NCI-H69 (cell line): ENCODE data around the gene HLF.

Experiments
- DNase-seq: peaks from one replicate; lab custom pipeline; 2025; lab: John Stamatoyannopoulos, UW

The HLF gene

DNA sequence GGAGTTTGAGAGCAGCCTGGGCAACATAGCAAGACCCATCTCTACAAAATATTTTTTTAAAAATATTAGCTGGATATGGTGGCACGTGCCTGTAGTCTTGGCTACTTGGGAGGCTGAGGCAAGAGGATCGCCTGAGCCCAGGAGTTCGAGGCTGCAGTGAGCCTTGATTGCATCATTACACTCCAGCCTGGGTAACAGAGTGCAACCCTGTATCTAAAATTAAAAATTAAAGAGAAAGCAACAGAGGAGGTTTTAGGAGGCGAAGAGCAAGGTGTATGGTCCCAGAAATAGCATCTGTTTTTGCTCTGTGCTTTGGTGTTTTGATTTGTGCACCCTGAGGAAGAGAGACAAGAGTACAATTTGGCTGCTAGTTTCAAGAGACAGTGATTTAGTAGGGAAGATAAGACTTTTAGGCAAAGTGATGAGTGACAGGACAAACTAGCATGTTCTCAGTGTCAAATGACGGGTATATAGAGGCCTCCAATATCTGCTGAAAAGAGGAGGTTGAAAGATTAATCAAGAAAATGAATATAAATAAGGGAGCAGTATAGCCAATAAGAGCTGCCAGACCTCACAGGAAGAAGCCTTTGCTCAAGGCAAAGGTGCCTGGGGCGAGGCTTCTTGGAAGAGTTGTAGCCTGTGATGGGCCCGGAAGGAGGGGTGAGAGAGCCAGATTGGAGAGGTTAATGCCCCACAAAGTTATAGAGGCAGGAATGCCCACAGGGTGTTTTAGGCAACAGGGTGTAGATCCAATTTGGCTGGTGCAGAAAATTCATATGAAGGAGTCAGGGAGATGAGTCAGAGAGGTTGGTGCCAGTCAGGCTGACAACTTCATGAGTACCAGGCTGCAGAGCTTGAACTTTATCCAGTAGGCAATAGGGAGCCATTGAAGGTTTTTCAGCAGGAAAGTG lies 11.4 kb downstream of the HLF start:
- peak; percentile 5 for DNase-seq

DNA sequence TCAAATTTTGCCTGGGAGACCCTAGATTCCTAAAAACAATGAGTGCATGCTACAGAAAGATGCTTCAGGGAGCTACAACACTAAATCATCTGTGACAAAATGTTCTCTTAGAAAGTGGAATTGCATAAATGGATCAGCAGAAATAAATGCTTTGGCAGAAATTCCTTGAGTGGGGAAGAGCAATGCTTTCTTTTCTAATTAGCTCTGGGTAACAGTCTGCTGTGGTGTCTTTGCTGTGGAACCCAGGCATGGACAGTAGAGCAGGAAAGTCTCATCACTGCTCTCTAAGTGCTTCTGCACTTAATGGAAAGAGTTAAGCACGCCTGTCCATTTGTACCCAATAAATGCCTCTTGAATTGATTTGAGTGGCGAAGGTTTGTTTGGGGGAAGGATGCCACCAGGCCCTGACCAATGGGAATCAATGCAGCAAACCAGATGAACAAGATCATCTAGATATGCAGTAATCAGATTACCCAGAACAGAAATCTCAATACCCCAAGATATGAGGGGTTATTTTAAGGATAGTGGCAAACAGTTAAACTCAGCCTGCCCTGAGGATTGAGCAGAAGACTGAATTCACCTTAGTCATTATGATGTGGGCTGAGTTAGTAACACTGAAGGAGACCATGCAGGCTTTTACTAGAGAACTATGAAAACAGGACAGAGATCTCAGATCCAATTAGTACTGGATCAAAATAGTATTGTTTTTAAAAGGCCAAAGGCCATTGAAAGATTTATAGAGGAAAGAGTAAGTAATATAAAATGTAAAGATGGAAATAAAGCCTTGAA lies 13.6 kb downstream of the HLF start:
- DNase-seq = no peak

DNA sequence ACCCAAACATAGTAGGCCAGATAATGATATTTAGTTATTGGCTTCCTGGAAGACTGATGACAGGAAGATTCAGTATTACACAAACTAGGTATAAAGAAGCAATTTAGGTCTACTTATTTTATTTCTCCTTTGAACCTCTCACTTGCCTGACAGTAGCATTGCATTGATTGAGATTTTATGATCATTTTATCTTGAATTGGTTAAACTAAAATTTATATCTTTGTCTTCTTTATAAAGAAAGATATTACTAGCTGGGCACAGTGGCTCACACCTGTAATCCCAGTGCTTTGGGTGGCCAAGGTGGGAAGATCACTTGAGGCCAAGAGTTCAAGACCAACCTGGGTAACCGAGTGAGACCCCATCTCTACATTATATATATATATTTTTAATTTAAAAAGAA lies 14.4 kb downstream of the HLF start:
- DNase-seq = no peak

DNA sequence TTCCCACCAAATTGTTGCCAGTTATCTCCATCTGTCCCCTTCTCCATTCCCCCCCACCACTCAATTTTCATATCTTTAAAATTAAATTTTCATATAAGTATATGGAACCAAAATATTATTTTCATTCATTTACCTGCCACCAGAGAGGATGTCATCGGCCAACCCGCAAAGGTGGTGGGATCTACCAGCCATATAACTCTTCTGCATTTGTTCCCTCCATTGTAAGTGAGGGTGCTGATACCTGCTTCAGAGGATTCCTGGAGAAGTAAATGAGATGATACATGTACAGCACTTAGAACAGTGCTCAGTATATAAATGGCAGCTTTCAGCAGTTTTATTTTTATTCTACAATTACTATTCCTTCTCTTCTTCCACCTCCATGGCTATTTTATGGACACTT lies 15.0 kb downstream of the HLF start:
- no peak for DNase-seq

DNA sequence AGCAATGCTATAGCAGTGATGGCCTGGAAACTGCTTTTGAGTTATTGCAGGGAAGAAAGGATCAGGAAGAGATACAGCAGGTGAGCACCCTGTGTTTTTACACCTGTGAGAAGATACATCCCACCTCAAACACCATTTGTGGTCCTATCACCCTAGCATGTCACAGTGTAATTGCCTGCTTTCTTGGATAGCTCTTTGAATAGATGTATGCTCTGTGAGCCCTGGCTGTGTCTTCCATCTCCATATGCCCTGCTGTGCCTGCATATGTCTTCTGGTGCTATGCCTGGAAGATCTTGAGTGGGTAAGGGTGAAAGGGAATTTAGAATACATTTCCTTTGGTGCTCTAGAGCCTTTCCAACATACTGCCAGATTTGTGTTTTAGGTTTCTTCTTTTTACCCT lies 15.5 kb downstream of the HLF start:
- DNase-seq = no peak

DNA sequence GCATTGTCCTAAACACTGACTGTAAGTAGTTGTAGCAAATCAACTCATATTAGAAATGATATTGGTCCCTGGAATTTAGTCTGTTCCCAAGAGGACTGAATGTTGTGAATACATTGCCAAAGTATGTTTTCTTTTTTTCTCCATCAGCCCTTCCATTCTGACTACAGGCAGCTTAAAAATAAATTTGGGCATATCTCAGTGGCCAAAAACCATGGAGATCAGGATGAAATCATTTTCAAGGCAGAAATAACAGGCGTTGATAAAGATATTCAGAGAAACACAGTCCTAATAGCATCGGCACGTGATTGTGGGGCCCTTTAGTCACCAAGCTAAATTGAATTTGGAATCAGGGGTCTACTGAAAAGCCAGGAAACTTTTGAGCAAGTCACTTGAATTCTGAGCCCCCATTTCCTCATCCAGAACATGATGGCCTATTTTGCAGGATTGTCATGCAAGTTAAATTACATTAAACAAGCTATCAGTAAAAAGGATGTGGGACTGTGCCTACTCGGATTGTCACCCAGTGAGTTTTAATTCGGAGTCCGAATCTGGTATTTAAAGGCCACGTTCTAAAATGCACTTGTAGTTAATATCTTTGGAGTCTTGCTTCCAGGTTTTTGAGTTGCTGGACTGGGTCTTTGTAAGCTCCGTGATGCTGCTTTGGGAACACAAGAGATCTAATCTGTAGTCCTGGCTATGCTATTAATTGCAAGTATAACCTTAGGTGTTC lies 17.1 kb downstream of the HLF start:
- no peak for DNase-seq

DNA sequence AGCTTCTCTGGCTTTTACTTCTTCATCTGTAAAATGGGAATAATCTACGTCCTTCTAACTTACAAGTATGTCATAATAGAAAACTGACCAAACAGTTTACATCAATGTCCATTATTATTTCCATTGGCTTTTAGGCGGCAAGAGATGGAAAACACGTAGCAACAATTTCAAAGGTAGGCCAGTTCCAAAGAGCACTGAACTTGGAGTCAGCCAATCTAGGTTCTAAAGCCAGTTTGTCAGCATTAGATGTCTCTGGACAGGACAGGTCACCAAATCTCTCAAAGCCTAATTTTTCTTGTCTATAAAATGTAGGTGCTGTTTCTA lies 17.6 kb downstream of the HLF start:
- no peak for DNase-seq

DNA sequence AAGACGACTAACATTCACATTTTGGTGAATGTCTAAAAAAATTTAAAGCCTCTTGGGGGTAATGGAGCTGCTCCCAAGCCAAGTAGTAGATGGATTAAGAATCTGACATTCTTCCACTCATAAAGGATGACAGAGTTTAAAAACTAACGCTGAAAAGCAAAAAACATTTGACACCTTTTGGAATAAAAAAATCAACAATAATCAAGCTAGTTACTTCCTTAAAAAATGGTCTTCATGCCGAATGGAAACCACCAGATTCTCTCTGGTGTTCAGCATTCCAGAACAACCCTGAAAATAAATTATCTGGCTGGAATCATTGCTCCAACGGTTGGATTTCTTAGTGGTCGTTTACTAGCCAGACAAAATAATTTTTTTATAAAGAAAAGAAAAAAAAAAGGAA lies 18.0 kb downstream of the HLF start:
- DNase-seq = no peak

DNA sequence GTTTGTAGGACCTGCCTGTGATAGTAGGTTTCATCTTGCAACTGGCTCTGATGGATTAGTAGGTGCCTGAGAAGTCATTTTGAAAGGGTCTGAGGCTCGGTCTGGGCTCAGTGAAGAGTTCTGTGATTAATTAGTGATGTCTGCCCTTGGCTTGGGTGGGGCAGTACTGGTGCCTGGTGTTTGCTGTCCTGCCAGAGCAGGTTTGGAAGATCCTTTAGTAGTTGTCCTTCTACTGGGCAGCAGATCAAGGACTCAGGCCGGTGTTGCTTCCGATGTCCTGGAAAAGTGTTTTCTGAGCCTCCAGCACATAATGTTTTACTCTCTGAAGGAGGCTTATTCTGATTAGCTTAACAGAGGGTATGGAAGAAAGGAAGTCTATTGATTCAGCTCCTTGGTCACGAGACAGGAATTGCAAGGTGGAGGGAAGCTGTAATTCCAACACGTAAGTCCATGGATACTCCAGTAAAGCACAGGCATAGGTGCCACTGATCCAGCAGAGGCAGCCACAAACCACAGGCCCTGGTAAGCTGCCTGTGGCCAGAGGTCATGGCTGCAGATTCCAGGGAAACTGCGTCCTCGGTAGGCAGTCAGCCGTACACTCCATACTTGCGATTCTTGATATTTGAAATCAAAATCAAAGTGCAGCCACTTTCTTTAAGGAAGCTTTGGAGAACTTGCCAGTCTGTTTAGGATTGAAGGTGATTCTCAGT lies 18.7 kb downstream of the HLF start:
- DNase-seq = no peak

DNA sequence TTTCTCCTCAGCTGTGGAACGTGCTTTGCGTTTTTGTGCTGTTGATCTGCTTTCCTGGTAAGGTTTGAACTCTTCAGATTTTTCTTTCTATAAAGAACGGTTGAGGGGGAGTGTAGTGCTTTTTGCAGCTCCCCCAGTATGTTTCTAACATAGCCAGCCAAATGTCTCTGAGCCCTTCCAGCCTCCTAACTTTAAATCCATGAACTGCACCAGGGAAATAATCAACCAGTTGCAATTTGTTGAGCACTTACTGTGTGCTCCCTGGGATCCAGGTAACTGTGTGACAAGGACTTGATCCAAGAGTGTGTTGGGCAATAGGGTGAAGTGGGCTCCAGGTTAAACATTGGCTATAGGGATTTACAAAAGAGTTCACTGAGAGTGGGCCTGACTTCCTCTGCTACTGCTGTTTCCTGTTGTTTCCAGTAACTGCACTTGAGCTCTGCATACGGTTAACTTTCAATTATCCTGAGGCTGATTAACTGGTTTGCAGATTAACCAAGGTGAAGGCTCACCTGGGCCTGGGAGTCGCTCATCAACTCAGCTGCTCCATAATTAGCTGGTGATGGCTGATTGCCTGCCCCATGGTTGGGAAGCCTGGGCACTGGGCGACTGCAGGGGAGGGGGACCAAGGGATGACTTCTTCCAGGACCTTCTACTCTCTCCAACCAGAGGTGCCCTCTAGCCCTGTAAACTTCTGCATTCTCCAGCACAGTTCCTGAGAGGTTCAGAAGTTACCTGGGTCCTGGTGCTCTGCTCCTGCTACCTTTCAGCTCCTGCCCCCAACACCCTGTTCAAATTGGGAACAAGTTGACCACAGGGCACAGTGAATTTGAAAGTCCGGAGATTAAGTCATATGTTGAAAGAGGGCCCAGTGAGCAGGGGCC lies 19.5 kb downstream of the HLF start:
- DNase-seq = no peak

DNA sequence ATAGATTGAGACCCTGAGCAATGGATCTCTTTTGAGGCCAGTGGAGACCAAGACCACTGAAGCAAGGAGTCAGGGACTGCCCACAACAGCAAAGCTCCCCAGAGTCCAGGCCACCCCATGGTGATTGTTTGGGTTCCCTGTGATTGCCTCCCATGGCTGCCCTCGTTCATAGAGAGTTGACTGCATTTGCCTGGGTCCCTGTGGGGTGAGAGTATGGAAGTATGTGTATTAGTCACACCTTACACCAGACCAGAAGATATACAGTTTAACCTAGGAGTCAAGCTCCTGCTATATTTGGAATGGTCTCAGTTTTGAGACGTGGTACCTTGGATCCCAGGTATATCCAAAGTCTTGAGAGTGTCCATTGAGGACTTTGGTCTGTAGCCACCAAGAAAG lies 20.2 kb downstream of the HLF start:
- no peak for DNase-seq

DNA sequence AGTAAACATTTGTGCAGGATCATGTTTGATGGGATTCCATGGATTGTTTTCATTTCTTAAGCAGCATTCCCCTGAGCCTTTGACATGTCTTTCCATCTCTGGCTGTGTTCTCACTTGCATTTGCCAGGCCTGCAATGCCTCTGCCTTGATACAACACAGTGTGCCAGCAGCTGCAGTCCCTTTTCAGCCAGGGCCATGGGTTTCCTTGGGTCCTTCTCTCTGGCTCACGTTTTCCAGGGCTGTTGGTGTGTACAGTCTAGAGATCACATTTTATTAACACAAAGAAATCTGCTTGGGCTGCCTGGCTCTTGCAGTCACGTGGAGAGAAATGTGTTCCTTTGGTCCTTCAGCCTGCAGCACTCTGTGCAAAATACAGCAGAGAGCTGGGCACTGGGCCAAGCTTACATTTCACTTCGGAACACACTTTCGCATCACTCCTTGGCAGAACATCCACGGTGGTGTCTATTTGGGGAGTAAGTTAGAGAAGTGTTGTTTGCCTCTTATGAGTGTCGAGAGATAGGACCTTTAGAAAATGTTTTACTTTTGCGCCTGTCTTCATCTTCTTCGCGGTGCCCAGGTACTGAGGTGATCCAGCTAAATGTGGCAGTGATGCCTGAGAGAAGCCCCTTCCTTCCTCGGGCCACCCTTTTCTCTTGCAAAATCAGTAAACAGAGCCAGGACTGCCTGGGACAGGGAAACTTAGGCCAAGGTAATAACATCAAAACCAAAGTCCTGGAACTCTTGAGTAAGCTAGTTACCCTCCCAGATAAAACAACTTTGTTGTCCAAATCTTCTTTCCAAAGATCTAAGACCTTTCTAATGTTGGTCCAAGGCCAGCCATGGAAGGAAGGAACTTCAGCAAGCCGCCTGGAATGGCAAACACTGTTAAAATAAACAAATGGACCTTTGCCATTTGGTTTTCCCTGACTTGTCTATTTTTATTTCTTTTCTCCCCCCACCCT lies 20.9 kb downstream of the HLF start:
- DNase-seq = peak; percentile 26

DNA sequence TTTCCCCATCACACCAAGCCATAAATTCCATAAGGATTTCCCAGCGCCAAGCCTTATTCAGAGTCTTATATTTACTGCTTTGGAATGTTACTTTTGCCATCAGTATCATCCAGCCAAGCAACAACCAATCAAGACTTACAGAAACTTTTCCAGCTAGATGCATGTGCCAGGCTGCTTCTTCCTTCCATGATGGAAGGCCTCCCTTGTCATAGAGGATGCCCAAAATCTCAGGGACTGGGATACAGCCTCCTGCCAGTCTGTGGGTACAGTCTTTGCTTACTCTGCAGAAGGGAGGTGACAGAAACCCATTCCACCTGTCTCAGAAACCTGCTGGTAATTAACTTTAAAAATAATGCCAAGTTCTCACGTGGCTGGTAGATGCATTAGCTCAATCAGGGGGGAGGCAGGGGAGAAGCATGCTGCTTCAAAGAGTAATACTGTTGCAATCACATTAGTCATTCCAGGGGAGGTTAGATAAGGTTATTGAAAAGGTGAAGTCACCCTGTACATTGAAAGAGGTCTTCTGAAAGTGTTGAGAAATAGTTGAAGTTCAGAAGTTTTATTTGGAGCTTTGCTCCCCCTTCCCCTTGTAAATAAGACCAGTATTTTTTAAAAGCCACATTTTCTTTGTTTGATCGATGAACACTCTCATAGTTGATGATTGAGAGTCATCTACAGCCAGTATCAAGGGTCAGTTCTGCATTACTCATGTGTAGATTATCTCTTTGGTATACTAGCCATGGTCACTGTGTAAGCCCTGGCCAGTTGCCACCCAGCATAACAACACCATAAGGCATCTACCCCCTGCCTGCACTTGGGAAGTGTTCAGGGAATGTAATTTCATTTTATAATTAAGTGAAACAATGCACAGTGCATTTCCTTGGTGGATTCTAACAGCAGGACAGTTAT lies 22.2 kb downstream of the HLF start:
- peak; percentile 39 for DNase-seq

DNA sequence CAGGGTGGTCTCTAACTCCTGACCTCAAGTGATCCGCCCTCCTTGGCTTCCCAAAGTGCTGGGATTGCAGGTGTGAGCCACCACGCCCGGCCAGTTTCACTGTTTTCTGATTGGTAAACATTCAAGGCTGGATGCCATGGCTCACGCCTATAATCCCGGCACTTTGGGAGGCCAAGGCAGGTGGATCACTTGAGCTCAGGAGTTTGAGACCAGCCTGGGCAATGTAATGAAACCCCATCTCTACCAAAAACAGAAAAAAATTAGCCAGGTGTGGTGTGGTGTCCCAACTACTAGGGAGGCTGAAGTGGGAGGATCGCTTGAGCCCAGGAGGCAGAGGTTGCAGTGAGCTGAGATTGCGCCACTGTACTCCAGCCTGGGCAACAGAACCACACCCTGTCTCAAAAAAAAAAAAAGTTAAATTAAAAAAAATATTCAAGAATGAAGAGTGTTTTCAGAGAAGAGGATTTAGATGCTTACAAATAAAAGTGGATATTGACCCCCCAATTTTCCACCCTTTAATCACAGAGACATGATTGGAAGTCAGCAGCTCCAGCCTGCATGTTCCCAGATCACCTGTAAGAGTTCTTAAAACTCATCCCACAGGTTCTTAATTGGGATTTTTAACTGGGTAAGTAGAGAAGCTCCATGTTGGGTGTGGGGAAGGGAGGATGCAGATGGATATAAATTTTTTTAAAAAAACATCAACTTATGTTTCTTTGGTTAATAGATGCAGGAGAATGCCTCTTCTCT lies 23.8 kb downstream of the HLF start:
- no peak for DNase-seq

DNA sequence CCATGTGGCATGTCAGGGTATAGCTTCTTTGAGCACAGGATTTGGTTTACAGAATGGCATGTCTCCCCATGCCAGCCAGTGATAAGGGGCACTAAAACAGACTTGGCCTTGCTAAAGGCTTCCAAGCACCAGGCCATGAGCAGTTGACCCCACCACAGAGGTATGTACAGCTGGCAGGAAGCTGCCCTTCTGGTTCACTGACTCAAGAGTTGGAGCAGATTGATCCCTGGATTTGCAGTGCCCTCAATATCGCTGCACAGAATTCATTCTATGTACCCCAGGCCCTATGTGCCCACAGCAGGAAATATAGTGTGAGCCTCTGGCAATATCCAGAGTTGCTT lies 24.3 kb downstream of the HLF start:
- no peak for DNase-seq

DNA sequence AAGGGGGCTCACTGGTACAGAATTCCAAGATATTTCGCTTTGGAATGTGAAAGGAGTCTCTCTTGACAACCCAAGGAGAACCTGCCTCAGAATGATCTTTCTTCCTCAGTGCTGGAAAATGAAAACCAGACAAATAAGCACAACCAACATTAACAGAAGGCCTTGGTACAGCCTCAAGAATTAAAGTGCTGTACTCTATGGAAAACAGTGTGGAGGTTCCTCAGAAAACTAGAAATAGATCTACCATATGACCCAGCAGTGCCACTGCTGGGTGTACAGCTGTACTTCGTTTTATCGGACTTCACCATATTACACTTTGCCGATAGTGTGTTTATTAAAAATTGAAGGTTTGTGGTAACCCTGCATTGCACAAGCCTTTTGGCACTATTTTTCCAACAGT lies 25.2 kb downstream of the HLF start:
- DNase-seq = no peak

DNA sequence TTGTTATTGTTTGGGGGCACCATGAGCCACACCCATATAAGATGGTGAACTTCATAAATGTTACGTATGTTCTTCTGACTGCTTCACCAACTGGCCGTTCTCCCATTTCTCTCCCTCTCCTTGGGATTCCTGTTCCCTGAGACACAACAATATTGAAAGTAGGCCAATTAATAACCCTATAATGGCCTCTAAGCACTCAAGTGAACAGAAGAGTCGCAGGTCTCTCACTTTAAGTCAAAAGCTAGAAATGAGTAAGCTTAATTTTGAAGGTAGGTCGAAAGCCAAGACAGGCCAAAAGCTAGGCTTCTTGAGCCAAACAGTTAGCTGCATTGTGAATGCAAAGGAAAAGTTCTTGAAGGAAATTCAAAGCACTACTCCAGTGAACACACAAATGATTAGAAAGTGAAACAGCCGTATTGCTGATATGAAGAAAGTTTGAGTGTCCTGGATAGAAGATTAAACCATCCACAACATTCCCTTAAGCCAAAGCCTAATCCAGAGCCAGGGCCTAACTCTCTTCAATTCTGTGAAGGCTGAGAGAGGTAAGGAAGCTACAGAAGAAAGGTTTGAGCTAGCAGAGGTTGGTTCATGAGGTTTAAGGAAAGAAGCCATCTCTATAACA lies 25.8 kb downstream of the HLF start:
- no peak for DNase-seq

DNA sequence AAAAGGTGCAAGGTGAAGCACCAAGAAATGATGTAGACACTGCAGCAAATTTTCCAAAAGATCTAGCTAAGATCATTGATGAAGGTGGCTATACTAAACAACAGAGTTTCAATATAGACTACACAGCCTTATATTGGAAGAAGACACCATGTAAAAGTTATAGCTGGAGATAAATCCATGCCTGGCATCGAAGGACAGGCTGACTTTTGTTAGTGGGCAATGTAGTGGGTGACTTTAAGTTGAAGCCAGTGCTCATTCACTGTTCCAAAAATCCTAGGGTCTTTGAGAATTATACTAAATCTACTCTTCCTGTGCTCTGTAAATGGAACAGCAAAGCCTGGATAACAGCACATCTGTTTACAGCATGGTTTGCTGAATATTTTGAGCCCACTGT lies 26.4 kb downstream of the HLF start:
- no peak for DNase-seq
